Measurements from ENCODE around the gene LGR4.
"Not testable (repeated sequence)": the region's sequence is repeated elsewhere in the genome, so short reads cannot be mapped to it uniquely, and the experiment has no call there.

Gene LGR4

GRCh38 chr11:27460158-27460978 is 12.2 kb downstream of the LGR4 start:
- no peak for DNase-seq (ENCODE audit: low read depth in 2 of 2)

DNA sequence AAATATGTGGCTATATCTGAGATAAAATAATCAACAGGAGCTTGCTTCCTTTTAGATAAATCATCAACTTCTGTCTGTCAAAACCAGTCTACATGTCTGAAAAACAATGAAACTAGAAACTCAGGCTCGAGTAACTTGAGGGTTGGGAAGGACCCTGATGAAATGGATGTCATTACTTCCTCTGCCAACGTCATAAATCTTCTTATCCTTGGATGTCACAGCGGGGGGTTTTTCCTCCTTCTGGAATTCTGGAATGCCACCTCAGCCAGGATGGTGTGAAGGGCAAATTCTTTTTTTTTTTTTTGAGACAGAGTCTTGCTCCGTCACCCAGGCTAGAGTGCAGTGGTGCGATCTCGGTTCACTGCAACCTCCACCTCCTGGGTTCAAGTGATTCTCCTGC is 13.4 kb downstream of the LGR4 start:
- no peak for DNase-seq (ENCODE audit: low read depth in 2 of 2)

- no peak for DNase-seq (ENCODE audit: low read depth in 2 of 2)
Measured at GRCh38 chr11:27458182-27458581, 14.4 kb downstream of the LGR4 start.

DNA sequence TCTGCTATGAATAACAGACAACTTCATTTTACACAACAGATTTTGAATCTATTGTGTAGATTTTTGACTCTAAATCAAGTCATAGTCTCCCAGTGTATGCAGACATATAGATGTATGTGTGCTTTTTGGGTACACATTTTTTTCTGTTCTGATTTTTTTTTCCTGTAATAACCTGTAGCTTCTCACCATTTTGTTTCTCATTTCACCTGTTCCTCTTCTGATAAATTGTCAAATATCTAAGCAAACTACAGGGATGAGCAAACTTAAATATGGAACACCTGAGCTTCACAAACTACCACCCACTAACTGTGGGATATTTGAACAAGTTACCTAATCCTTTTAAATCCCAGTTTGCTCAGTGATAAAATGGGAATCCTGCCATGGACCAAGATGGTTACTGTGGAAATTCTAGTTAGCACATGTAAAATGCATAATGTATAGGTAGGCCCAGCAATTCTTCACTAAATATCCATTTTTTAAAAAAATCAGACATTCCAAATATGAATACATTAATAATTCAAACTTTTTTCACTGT is 15.7 kb downstream of the LGR4 start:
- DNase-seq (ENCODE audit: low read depth in 2 of 2) = no peak

DNA sequence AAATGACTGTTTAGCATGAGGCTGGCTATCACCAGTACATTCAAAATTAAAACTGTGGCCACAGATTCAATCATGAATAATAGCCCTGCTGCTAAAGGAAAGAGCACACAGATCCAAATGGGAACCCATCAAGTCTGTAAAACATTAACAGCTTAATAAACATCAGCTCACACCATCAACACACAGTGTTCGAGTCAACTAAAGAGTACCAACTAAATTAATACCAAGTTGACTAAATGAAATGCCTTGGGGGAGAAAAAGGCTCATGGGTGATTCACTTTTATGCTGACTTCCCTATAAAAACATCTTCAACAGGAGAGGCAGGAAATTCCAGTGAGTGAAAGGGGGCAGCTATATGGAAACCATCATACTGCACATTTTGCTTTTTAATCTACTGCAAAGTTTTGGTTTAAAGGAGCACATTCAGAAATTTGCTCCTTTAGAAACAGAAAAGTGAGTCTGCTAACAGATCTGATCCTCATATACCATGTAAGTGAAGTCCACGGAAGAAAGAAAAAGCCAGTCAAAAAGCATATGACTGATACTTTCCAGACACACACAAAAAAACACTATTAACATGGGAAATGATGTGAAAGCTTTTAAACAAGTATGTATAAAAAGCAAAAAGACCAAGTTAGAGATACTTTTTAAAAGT is 16.3 kb downstream of the LGR4 start:
- DNase-seq (ENCODE audit: low read depth in 2 of 2) = no peak

GRCh38 chr11:27455667-27456066 is 16.9 kb downstream of the LGR4 start:
- DNase-seq (ENCODE audit: low read depth in 2 of 2) = no peak

- no peak for DNase-seq (ENCODE audit: low read depth in 2 of 2)
Measured at GRCh38 chr11:27453701-27454100, 18.9 kb downstream of the LGR4 start.

DNA sequence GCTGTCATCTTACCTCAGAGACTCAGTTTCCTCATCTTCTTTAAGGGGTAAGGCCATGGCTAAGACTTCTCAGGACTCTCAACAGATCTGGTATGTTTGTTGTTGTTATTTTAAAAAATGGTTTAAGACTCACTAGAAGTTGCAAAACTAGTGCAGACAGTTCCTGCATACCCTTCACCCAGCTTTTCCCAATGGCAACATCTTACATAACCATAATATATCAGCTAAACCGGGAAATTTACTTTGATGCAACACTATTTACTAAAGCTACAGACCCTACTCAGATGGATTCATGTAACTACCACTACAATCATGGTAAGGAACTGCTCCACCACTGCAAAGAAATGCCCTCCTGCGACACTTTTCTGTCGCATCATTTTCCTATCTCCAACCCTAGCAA is 20.4 kb downstream of the LGR4 start:
- no peak for DNase-seq (ENCODE audit: low read depth in 2 of 2)

- DNase-seq (ENCODE audit: low read depth in 2 of 2) = no peak
Measured at GRCh38 chr11:27451244-27451965, 21.2 kb downstream of the LGR4 start.

- not testable (repeated sequence) for DNase-seq (ENCODE audit: low read depth in 2 of 2)
Measured at GRCh38 chr11:27448184-27448540, 24.4 kb downstream of the LGR4 start.

GRCh38 chr11:27447288-27448183 is 25.1 kb downstream of the LGR4 start:
- no peak for DNase-seq (ENCODE audit: low read depth in 2 of 2)

- no peak for DNase-seq (ENCODE audit: low read depth in 2 of 2)
Measured at GRCh38 chr11:27445625-27446024, 27.0 kb downstream of the LGR4 start.

DNA sequence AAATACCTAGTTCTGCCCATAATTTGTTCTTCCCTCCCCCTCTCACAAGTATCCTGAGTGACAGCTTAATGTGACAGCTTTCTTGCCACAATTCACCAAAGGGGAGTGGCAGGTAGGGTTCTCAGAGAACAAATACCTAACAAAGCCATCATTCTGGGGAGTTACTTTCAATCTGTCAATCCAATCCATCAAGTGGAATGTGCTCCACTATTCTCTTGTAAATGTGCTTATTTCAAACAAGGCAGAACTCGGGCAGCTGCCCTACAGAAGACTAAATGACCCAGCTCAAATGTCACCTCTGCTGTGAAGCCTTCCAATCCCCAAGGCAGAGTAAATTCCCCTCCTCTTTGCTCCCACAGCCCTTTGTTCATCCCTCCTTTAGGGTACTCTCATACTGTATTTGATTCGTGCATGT is 27.8 kb downstream of the LGR4 start:
- DNase-seq (ENCODE audit: low read depth in 2 of 2) = no peak

DNA sequence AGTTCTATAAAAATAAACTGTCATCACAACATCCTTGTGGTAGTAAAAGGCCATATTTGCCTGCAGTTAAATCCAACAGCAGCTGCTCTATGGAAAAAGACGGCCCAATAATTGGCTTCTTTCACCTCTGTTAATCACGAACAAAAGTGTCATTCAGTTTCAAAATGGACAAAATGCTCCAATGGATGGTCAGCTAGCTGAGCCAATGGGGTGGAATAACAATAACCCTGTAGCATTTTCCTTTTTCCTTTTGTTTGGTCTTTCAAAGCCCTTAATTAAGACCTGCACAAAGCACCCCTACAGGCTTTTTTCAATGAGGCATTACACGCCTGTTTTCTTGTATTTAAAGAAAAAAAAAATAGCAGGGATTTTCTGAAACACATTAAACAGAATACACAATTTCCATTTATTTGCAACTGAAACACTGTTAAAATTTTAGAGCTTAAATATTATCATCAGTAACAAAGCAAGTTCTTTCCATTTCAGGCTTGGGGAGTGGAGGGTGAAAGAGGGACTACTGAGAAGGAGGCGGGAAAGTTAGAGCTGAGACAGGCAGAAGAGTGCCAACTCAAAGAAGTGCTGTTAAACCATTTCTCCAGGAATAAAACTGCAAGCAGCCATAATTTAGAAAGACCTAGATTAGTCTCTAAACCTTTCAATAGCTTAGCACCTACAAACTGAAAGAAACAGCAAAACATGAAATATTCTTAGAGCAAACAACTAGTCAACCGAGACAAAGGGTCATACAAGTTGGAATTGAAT is 28.7 kb downstream of the LGR4 start:
- no peak for DNase-seq (ENCODE audit: low read depth in 2 of 2)

- no peak for DNase-seq (ENCODE audit: low read depth in 2 of 2)
Measured at GRCh38 chr11:27443227-27443626, 29.4 kb downstream of the LGR4 start.

DNA sequence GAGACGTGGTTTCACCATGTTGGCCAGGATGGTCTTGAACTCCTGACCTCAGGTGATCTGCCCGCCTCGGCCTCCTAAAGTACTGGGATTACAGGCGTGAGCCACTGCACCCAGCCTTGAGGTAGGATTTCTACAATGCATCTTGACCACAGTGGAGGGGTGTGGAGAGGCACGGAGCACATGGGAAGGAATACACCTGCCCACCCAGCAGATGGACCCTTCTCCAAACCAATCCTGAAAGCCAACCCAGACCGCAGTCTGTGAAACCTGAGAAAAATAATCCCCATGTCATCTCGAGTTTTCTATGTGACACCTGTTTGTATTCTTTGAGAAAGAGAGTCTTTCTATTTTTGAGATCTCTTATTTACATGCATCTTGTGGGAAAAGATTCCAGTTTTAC is 32.5 kb downstream of the LGR4 start:
- no peak for DNase-seq (ENCODE audit: low read depth in 2 of 2)

DNA sequence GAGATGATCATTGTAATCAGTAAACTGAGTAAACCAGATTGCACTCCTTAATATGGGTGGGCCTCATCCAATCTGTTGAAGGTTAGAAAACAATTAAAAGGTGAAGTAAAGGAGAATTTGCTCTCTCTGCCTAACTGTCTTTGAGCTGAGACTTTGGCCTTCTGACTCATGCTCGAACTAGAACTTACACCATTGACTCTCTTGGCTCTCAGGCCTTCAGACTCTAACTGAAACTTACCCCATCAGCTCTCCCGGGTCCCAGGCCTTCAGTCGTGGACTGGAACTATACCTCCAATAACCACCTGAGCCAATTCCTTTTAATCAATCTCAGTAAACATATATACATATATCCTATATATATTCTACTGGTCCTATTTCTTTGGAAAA is 34.0 kb downstream of the LGR4 start:
- no peak for DNase-seq (ENCODE audit: low read depth in 2 of 2)

- no peak for DNase-seq (ENCODE audit: low read depth in 2 of 2)
Measured at GRCh38 chr11:27437829-27438594, 34.6 kb downstream of the LGR4 start.

DNA sequence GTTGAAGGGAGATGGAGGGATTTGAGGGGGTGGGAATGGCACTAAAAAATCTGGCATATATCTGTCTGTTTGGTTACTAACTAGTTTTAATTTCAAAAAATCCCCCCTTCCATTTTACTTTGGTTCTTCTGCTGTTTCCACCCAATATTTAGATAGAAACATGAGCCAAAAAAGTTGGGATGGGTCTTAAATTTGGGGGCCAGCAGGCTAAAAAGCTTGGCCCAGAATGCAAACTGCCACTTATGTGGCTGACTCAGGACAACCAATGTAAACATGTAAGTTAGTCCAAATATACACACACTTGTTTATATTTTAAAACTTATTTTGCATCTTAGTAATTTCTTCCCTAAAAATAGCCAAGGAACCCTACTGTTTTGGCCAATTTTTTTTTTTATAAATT is 35.7 kb downstream of the LGR4 start:
- no peak for DNase-seq (ENCODE audit: low read depth in 2 of 2)

DNA sequence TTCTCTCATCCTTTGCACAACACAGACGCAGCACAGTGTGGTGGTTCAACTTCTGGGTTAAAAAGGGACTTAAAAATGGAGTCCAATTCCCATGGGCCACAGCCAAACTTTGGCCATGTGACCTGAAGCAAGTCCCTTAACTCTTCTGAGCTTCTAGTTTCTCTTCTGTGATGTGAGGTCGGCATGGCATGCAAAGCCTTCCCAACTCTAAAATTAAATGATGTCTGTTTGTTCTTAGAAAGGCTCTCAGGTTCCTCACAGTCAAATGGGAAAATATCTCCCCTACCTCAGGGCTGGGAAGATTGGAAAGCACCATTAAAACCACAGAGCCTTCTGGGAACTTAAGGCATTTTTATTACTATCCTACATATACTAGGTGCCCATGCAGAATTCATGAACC is 38.8 kb downstream of the LGR4 start:
- no peak for DNase-seq (ENCODE audit: low read depth in 2 of 2)

All from stimulated activated CD8-positive, alpha-beta memory T cell treated with anti-CD3 and anti-CD28 coated beads, Interleukin-15, amount 100 ng/mL, for 48 hours (primary cell).